ENCODE data around the gene CAP1.

The CAP1 gene

DNA sequence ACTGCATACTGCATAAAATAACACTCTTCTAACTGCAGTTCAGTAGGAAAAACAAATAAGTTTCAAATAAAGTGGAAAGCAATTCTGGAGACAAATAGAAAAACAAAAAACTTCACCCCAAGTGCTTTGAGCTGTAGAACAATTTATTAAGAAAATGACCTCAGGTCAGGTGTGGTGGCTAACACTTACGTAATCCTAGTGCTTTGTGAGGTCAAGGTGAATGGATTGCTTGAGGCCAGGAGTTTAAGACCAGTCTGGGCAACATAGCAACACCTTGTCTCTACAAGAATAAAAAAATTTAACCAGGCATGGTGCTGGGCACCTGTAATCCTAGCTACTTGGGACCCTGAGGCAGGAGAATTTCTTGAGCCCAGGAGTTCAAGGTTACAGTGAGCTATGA is 61.5 kb downstream of the CAP1 start:
- DNase-seq: no peak

DNA sequence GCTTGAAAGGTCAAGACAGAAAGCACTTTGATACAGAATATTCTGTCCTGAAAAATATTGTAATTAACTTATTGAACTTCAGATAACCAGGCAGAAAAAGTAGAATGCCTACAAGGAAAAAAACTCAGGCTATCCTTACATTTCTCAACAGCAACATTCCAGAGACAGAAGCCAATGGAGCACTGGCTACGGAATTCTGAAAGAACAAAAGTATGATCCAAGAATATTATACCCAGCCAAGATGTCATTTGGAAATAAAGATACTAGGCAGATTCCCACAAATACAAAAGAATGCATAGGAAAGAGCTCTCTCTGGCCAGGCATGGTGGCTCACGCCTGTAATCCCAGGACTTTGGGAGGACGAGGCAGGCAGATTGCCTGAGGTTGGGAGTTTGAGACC is 62.4 kb downstream of the CAP1 start:
- no peak for DNase-seq

DNA sequence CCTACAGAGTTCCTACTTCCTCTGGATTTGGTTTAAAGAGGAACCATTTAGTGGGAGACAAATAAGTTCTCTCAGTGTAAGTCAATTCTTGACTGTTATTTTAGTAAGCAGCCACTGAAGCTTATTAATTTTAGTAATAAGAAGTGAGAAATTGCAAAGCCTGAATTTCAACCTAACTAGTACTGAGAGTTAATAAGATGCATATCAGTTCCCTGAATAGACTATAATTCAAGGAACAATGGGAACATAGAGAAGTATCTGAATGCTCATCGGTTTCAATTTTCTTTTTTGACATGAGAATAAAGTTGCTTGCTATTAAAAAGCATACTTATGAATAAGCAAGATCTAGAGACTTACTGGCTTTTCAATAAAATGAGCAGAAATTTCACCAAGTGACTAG is 64.5 kb downstream of the CAP1 start:
- DNase-seq: no peak

DNA sequence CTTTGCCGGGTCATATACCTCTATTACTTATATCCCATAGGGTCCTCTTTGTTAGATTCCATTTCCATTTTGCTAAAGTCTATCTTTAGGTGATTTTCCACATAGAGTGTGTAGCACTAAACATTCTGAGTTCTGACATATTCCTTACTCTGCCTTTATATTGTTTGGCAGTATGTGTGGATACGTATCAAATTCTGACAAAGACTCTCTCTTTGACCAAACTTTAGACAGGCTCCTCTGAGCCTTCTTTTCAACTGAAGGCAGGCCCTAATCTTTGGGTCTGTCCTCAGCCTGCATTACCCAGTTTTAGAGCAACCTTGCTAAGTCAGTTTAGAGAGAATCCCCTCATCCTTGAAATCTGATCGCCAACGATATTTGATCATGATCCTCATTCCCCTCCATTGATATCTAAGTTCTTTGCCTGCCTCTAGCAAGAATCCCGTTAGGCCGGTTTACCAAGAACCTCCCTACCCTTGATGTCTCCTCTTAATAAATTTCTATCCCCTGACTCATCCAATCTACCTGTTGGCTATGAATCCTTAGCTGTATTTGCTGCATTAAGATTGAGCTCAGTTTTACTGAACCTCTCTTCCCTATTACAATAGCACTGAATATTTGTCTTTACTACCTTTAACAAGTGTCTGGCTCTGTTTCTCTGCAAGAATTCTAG is 66.9 kb downstream of the CAP1 start:
- no peak for DNase-seq

DNA sequence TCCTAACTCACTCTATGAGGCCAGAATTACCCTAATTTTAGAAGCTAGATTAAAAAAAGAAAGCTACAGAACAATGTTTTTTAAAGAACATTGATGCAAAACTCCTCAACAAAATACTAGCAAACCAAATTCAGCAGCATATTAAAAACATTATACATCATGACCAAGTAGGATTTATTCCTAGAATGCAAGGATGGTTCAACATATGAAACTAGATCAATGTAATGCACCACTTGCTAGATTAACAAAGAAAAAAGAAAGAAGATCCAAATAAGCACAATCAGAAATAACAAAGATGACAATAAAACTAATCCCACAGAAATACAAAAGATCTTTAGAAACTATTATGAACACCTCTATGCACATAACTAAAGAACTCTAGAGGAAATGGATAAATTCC is 69.9 kb downstream of the CAP1 start:
- no peak for DNase-seq

DNA sequence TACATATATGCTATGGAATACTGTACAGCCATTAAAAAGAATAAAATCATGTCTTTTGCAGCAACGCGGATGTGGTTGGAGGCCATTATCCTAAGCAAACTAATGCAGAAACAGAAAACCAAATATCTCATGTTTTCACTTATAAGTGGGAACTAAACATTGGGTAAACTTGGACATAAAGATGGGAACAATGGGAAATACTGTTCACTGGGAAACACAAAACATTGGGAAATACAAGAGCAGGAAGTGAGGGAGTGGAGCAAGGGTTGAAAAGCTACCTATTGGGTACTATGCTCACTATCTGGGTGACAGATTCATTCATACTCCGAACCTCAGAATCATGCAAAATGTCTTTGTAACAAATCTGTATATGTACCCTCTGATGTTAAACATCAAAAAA is 73.9 kb downstream of the CAP1 start:
- DNase-seq: no peak

DNA sequence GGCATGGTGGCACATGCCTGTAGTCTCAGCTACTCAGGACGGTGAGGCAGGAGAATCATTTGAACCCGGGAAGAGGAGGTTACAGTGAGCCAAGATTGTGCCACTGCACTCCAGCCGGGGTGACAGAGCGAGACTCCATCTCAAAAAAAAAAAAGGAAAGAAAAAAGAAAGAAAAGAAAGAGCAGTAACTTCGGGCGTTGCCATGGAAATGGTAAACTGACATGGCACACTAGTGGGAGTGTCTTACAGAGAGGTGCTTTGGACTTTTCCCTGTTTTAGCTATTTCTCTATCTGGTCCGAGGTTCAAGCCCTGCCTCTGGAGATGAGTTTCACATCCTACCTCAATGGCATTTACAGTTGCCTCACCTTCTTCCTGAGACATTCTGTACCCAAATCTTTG is 79.6 kb downstream of the CAP1 start:
- DNase-seq: no peak
